GM18505 (cell line): ENCODE measurements around the gene DCPS.
"Not testable (repeated sequence)": the region's sequence is repeated elsewhere in the genome, so short reads cannot be mapped to it uniquely, and the experiment has no call there.

Experiments used
- ATAC-seq: cut with Tn5 transposase; IDR thresholded peaks from one replicate; pipeline ENCODE4 v1.9.1; 2021; ENCODE audit not compliant: unreplicated experiment
- POLR2A ChIP-seq: IDR thresholded peaks from 4 replicates; pipeline ENCODE4 v1.6.1; 2011; ENCODE audit warnings: borderline replicate concordance; ENCODE audit not compliant: insufficient read depth, insufficient read length; ENCODE audit errors: extremely low read depth

The DCPS gene

DNA sequence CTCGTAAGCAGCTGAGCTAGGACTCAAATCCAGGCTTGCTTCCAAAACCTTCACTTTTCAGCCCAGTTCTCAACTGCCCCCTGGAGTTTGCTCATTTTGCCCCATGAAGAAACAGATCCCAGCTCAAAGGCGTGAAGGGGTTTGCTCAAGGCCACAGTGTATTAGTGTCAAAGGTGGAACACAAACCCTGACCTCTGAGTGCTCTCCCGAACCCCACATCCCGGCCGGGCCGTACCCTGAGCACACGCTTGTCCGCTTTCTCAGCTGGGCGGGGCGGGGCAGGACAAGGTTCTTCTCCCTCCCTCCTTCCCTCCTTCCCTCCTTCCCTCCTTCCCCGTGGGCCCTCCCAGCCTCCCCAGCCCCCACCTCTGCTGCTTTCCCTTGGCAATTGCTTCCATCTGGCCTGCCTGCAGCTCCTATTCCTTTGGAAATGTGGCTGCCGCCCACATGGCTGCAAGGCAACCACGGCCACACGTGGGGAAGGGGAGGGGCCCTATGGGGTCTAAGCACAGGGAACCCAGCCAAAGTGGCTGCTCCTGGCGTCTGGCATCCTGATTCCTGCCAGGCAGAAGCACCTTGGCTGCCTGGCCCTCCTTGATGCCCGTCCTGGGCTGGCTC, 55.7 kb downstream of the DCPS start:
- ATAC-seq = no peak

DNA sequence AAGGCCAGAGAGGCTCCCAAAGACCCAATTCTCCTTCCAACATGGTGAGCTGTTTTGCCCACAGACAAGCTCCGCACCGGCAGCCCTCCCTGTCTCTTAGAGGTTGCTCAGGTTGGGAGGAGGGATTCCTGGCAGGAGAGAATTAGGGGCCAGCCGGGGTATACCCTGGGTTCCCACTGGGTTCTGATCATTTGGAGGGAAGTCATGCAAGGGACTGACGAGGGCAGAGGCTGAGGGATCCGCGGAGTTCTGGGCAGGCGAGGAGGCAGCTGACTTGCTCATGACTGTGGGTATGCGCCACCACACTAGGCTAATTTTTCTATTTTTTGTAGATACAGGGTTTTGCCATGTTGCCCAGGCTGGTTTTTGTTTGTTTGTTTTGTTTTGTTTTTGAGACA, 56.2 kb downstream of the DCPS start:
- ATAC-seq = no peak
- TF ChIP-seq POLR2A = no peak

More for the DNA sequence above, 55.7 kb downstream of the DCPS start:
- TF ChIP-seq POLR2A = no peak

DNA sequence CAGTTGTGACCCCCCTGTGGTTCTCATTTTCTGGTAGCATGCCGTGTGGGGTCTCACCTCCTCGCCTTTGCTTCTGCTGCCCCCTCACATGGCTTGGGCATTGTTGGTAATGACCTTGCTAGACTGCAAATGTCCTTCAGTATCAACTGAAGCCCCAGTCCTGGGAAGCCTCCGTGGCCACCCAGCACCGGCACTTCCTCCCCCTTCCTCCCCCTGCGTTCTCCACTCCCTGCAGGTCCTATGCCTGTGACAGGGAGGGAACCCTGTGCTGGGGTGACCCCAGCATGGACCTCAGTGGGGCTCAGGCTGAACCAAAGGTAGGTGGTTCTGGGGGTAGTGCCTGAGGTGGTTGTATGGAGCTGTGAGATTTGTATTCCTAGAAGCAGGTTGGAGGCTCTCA, 57.5 kb downstream of the DCPS start:
- TF ChIP-seq POLR2A = no peak
- no peak for ATAC-seq

DNA sequence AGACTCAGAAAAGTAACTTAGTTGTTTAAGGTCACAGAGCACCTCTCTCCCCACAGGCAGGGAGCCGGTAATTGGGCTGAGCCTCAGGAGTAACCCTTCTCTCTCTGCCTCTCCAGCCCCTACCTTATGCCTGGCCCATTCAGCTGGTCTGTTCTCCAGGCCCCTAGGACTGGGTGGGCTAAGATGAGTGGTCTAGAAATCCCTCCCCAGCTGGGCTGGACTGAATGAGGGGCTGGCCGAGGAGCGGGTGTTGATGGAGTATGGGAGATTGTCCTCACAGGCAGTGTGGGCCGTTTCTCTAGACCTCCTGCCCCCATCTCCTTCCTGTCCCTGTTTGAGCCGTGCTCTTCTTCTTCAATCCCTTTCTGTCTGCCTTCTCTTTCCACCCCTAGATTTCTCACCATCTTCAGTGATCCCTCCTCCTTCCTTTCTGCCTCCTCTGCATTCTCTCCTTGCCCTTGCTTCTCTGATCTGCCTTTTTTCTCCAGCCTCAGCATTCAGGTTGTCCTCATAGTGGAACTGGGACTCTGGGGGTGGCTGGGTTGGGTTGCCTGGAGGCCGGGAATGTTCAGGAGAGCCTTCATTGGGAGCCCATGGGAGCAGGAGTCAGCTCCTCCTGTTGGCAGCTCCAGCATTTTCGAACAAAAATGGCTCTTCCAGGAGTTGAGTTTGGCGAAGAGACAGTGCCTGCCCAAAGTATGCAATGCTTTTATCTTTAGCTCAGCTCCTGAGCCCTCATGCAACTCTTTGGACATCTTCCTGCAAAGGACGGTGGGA, 59.2 kb downstream of the DCPS start:
- ATAC-seq = no peak
- TF ChIP-seq POLR2A = no peak

DNA sequence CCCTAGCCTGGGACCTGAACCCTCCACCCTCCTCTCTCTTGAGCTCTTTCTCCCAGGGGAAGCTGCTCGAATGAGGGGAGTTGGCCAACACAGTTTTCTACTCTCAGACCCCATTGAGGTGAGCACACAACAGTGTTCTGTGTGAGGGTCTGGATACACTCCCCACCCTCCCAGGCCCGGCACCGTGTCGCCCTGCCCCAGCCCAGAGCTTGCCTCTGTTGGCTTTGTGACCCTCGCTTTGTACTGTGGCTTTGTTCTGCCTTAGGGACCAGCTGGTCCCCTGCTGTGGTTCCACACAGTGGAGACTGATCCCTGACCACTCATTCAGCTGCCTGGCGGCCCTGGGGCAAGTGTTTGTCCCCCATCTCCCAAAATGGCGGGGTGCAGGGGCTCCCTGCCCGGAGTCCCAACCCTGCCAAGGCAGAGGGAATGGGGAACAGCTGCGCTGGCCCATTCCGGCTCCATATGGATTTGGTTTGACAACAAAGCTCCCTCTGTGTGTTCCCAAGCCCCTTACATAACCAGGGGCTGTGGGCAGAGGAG, 59.9 kb downstream of the DCPS start:
- TF ChIP-seq POLR2A = no peak
- ATAC-seq = no peak

DNA sequence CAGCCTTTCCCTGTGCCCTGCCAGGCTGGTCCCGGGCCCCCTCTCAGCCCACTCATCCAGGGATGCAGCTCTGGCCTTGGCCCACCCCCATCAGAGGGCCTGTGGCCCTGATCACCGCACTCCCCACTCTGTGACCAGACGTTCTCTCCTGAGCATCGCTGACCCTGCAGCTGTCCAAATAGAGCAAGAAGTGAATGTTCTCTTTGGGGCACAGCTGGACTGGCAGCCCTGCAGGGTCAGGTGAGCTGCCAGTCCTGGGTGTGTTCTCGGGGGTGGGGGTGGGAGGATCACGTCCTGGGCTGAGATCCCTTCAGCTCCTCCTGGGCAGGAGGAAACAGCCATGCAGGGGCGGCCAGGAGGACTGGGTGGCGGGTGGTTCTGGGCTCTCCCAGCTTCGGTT, 60.9 kb downstream of the DCPS start:
- ATAC-seq = not testable (repeated sequence)

DNA sequence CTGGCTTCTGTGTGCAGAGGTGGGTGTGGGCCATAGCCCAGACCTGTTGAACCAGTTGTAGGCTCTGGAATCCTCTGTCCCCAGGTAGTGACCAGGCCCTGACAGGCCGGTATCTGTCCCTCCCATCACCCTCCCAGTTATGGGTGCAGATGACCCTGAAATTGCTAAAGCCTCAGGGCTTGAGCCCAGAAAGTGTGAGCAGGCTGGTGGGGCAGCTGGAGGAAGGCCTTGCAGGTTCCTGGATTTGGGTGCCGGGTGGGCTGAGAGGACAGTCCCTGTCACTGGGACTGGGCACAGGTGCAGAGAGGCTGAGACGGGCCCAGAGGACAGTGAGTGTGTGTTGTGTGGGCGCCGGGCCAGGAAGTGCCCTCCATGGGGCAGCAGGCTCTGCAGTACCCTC, 61.6 kb downstream of the DCPS start:
- not testable (repeated sequence) for ATAC-seq

DNA sequence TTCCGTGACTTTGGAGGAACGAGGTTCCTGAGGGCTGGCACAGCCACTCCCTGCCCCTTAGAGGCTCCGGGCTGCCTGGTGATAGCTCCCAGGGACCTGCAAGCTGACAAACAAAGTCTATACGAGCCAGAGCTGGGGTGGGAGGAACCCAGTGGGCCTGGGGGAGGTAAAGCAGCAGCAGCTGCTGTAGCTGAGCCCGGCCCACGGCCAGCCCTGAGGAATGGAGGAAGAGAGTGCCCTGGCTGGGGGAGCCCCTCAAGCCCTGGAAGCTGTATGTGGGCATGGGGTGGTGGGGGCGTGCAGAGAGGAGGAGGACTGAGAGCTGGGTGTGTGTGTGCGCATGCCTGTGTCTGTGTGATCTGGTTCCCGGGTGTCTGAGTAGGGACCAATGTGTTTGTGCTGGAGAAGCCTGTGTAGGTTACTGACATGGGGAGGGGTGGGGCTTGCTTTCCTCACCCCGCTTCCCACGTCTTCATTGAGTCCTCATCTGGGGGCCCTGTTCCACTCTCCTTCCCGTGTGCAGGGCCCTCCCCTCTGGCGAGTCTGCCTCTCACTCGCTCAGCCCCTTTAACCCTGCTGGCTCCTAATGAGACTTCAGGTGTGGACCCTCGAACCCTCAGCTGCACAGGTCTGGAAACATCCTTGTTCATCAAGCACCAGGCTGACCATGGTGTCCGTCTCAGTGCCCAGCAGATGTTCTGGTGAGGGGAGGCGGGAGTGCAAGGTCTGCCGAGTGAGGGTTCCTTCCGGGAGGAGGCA, 62.4 kb downstream of the DCPS start:
- no peak for TF ChIP-seq POLR2A

DNA sequence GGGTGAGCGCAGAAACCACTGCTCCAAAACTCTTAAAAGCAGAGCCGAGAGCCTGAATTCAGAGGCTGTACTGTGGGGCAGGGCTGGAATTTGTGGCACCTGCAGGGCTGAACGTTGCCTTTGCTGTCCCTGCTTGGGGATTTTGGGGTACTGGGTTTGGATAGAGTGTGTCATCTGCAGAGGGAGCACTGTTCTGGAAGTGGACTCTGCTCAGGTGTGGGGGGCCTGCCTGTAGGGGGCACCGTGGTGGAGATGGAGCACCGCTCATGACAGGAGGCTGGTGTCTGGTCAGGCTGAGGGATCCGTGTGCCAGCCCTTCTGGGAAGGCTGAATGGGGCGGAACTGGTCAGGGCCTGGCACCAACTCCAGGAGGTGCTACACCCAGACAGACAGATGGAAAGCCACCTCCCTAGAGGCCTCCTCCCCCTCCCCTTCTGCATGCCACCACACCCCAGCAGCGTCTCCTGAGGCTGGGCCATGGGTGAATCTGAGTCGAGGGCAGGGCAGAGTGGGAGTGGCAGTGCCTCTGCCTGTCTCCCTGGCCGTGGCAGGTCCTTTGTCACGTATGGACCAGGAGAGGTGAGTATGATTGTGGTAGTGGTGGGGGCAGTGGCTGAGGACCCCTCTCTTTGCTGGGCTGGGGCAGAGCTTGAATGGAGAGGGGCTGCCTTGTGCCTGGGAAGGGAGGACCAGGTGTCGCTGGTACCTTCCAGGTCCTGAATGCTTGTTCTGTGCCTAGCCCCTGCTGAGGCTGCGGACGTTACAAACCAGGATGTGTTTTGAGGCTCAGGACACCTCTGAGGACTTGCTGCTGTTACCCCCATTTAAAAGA, 63.2 kb downstream of the DCPS start:
- ATAC-seq = not testable (repeated sequence)

More for the DNA sequence above, 62.4 kb downstream of the DCPS start:
- no peak for ATAC-seq

DNA sequence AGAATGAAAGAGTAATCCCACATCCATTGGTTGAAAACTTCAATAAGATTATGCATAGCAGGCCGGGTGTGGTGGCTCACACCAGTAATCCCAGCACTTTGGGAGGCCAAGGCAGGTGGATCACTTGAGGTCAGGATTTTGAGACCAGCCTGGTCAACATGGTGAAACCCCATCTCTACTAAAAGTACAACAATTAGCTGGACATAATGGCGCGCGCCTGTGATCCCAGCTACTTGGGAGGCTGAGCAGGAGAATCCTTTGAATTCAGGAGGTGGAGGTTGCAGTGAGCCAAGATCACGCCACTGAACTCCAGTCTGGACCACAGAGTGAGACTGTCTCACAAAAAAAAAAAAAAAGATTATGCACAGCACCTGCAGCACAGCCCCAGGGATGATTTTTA, 63.9 kb downstream of the DCPS start:
- not testable (repeated sequence) for ATAC-seq

DNA sequence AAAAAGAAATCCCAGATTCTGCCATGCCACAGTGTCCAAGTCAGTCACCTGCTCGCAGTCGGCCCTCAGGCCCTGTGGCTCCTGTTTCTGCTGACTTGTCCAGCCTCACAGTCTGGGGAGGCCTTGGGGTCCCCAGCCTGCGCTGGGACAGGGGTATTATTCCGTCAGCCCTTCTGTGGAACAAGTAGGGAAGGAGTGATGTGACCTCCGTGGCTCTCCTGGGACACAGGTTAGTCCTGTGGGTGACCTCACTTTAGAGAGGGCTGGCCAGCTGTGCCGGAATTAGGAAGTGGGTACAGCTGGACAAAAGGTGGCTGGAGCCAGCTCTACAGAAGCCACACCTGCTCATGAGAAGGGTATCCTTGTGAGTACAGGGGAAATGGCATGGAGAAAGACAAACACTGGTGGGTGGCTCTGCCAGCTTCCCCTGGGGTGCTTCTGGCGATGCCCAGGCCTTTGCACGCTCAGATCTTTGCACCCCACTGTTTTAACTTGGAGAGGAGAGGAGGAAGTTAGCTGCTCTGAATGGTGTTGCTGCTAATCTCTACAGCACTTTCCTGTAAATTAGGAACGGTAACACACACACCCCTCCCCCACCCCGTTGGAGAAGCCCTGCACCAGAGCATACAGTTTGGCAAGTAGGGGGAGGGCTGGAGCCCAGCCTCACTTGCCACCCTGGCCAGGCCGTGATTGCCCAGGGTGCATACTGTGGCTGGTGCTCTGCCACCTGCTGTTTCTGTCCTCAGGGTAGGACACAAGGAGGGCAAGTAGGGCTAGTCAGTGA, 64.7 kb downstream of the DCPS start:
- ATAC-seq = not testable (repeated sequence)

DNA sequence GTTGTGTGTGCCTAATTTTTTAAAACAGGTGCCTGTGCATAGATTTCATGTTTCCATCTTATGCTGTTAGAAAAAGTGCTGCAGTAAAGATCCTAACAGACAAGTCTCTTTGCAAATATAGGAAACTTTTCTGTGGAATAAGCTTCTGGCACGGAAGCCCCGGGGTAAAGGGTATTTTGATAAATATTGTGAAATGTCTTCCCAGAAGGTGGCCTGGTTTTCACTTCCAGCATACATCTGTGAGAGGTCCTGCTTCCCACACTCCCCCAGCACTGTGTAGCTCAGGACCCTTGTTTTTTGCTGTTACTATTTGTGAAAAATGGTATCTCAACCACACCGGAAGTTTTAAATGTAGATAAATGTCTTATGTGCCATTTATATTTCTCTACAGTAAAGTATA, 66.2 kb downstream of the DCPS start:
- ATAC-seq = no peak
- TF ChIP-seq POLR2A = no peak

DNA sequence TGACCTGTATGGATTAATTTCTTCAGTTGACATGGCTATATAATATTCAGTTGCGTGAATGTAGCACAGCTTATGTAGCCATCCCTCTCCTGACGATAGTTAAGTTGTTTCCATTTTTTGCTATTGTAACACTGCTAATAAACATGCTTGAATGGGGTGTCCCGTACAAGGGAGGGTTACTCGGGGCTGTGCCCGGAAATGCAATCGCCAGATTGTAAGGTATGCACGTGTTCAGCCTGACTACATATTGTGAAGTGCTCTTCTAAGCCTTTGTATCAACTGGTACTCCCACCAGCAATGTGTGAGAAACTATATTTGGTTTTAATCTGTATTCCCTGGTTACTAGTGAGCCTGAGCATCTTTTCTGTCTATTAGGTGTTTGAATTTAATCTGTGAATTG, 67.7 kb downstream of the DCPS start:
- no peak for TF ChIP-seq POLR2A
- ATAC-seq = no peak

DNA sequence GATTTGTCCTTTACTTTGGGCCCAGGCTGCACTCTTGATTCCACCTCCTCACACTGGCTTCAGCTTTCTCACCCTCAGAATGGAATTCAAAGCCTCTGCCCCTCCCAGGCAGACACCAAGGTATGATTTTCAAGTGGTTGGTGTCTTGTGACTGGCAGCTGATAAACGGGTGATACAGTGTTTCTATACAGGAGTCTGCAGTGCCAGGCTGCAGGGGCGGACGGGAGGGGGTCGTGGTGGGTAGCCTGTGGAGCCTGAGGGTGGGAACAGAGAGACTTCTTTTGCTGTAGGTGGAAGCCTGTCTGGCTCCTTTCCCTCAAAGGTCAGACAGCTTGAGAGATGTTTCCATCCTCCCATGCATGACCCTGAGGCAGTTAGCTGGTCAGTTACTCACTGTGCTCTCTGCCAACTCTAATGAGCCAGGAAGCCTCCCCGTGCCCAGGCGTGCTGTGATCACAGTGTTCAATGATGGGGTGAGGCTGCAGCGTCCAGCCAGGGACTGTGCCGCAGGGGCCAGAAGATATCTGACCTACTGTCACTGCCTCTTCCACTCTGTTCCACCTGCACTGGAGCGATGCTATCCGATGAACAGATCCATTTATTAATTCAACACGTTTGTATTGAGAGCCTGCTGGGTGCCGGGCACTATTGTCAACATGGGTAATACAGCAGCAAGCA, 69.7 kb downstream of the DCPS start:
- not testable (repeated sequence) for ATAC-seq

DNA sequence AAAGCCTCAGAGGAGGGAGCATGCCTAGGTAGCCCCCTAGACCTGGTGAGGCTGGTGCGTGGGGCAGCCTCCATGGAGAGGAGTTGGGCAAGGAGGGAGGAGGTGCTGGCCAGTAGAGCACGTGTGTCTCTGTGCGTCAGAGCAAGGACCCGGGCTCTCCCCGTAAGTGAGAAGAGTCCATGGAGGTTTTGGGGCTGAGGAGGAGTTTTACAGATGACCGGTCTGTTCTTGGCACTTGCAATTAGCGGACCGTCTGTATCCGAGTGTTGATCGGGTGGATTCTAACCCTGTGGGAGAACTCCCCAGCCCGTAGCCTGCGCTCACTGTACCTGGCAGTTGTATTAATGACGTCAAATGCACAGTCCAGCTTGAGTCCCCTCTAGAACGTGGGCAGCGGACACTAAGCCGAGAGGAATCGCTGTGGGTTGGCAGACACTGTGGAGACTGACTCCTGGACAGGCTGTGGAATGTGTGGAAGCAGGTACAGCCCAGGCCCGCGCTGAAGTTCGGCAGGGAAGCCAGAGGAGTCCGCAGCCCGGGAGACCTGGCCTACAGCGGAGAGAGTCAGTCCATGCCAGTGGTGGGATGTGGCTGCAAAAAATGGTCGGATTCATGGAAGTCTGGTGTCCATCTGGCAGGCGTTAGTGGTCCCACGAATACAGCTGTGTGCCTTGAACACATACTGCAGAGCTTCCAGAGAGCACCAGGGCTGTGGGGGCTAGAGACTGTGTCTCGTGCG, 70.9 kb downstream of the DCPS start:
- ATAC-seq = not testable (repeated sequence)
